K562 treated with DMSO at 1 percent for 4 hours (cell line): Measurements from ENCODE around the gene FRMD1. TPM values are rescaled to one million over a fixed set of nuclear protein-coding genes. Genes with fewer than 3 reads are reported as not detected.

Source experiments
- total RNA-seq: library from RNA; unstranded; fragments of 300-600 nt; gene quantifications from 2 replicates; pipeline ENCODE4 v1.2.3, GENCODE V29; 2022; ENCODE audit not compliant: insufficient read depth

The FRMD1 gene
- 0.34 TPM in 1 of 2 replicates, not detected in the other for total RNA-seq

DNA sequence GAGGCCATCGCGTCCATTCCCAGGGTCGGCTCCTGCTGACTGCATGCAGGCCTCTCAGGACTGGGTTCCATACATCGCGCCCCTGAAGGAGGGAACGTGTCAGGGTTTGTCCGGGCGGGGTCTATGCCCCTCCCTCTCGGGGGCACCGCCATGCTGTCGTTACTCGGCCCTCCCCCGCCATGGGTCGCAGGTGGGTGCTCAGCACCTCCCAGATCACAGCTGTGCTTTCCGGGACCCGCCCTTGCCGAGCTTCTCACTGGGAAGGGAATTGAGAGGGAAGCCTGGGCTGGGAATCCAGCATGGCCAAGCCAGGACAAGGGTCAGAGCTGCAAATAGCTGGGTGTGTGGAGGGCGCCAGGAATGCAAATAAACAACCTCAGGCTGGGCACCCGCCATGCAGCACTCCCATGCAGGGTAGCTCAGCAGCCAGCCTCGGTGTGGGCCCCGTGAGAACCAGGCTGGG is at the start of gene FRMD1:
Gene FRMD1, minus strand, starts transcription at position 270 of the 463 bp plus-strand sequence. Its CDS starts 118 bp downstream, at position 152.

Other genes starting within 250 kb of the FRMD1 start
- gene KIF25, start 81.5 kb downstream of the FRMD1 start, total RNA-seq, result not detected in 2 replicates
- not detected in 2 replicates for gene DACT2, start 240.6 kb upstream of the FRMD1 start, total RNA-seq